GM19035 (cell line): Measurements from ENCODE around the gene MEA1.
"Not testable (repeated sequence)": the region's sequence is repeated elsewhere in the genome, so short reads cannot be mapped to it uniquely, and the experiment has no call there.

Source experiments
- ATAC-seq: cut with Tn5 transposase; IDR thresholded peaks from one replicate; pipeline ENCODE4 v1.9.1; 2021; ENCODE audit not compliant: unreplicated experiment

MEA1 gene

GRCh38 chr6:43013097-43013842 lies 476 bp downstream of the MEA1 start:
- no peak for ATAC-seq

DNA sequence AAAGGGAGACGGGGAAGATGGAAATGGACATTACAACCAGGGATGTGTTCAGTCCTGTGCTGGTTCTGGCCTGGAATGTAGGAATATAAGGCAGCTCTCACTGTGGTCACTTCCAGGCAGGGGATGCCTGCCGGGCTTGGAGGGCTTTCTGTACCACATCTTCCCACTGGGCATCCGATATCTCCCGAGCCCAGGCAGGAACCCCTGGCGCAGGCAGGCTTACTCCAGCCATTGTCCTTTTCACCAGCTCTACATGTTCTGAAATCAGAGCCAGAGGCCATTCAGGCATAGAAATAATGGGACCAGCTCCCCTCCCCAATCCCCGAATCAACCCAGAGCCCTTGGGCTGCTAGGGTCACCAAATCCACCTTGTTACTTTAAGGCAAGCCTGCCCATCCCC lies 1.4 kb downstream of the MEA1 start:
- ATAC-seq = no peak

GRCh38 chr6:43011207-43011606 lies 2.5 kb downstream of the MEA1 start:
- ATAC-seq = no peak

DNA sequence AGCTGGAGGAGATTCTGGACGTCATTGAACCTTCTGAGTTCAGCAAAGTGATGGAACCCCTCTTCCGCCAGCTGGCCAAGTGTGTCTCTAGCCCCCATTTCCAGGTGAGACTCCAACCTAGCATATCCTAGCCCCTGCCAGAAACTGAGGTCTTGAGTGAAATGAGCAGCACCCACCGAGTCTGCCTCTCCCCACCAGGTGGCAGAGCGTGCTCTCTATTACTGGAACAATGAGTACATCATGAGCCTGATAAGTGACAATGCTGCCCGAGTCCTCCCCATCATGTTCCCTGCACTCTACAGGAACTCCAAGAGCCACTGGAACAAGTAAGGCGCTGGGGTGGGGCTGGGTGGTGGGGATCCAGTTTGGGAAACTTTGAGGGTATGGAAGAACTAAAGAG lies 4.6 kb downstream of the MEA1 start:
- no peak for ATAC-seq

- no peak for ATAC-seq
These were observed 6.6 kb downstream of the MEA1 start for GRCh38 chr6:43007126-43007525.

GRCh38 chr6:43006251-43006650 lies 7.5 kb downstream of the MEA1 start:
- no peak for ATAC-seq

DNA sequence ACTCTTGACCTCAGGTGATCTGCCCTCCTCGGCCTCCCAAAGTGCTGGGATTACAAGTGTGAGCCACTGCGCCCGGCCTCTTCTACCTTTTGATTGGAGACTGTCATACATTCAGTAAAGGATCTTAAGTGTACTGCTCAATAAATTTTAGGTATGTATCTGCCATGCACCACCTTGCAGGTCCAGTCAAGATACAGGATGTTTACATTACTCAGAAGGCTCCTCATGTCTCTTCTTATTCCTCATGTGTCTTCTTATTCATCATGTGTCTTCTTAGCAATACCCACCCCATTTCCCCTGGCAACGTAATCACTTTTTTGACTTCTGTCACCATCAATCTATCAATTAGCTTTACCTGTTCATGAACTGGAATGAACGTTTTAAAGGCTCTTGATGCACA lies 7.9 kb downstream of the MEA1 start:
- ATAC-seq = no peak

DNA sequence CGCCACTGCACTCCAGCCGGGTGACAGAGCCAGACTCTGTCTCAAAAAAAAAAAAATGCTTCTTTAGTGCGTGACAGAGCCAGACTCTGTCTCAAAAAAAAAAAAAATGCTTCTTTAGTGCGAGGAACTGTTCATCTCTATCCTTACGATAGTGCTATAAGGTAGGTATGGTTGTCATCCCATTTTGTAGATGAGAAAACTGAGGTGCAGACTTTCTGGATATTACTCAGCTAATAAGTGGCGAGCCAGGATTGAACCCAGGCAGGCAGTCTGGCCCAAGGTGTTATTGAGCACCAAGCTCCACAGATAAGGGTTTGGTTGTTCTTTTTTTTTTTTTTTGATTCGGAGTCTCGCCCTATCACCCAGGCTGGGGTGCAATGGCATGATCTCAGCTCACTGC lies 11.9 kb downstream of the MEA1 start:
- ATAC-seq = no peak

GRCh38 chr6:42998205-42998604 lies 15.5 kb downstream of the MEA1 start:
- ATAC-seq = not testable (repeated sequence)

GRCh38 chr6:42996513-42996912 lies 17.2 kb downstream of the MEA1 start:
- no peak for ATAC-seq

GRCh38 chr6:42993445-42993844 lies 20.3 kb downstream of the MEA1 start:
- ATAC-seq = no peak

GRCh38 chr6:42989923-42990322 lies 23.8 kb downstream of the MEA1 start:
- ATAC-seq = no peak

- ATAC-seq = no peak
These were observed 25.2 kb downstream of the MEA1 start for GRCh38 chr6:42988486-42989020.

- ATAC-seq = no peak
These were observed 26.0 kb downstream of the MEA1 start for GRCh38 chr6:42987533-42988451.

DNA sequence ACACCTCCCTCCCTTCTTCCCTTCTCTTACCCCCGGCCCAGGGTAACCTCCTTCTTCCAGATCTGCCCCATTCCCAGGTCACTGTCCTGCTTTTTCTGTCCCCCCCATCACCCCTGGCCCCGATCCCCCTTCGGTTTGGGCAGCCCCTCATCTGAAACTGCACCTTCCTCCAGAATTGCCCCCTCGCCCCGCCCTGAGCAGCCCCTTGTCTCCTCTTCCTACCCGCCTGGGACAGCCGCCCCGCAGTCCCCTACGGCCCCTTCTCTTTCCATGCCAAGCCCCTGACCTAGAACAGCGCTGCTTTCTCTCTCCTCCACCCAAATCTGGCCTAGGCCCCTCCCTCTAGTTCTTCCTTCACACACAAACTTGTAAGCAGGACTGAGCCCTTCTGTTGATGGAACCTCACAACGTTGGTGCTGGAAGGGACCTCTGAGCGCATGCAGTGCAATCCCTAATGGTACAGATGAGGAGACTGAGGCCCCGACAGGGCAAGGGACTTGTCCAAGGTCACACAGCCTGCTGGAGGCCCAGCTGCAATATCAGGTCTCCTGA lies 28.7 kb downstream of the MEA1 start:
- ATAC-seq = no peak

DNA sequence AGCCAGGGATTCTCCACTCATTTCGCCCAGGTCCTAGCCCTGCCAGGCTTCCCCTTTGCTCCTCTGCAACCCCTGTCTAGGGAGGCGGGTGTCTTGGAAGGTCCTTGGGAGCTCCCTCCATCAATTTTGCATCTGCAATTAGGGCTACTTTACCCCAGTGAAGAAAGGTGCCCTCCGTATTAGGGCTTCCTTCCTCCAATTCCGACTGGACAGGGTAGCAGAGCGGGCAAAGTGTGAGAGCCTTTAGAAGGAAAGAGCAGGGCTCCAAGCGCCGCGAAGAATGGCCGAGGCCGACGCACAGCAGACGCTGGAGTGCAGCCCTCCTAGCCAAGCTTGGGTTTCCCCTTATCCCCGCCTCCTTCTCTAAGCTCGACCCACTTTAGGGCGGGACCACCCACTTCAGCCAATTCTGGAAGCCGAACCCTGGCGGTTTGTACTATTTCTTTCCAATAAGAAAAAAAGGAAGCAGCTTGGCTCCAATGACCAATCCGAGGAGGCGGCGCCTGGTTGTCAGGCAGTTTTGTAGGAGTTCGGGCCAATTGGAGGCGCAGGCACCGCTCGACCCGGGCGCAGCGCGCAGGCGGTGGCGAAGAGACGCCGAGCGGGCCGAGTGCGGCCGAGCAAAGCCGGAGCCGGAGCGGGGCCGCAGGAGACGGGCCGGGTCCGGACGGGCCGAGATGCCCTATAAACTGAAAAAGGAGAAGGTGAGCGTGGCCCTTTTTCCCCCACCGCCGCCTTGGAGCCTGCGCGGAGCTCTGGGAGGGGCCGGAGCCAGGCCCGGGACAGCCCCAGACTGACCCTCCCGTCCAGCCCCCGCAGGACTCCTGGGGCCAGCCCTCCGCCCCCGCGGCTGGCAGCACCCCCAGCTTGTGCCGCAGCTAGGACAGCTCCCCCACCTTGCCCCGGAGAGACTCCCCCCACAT lies 29.5 kb downstream of the MEA1 start, which contains the start of gene PPP2R5D:
TSS of gene PPP2R5D (plus strand) at position 570 of the 923 bp plus-strand sequence. CDS start at position 678, 108 bp downstream.
- ATAC-seq = peak; percentile 95

GRCh38 chr6:42981836-42982235 lies 31.9 kb downstream of the MEA1 start:
- no peak for ATAC-seq

DNA sequence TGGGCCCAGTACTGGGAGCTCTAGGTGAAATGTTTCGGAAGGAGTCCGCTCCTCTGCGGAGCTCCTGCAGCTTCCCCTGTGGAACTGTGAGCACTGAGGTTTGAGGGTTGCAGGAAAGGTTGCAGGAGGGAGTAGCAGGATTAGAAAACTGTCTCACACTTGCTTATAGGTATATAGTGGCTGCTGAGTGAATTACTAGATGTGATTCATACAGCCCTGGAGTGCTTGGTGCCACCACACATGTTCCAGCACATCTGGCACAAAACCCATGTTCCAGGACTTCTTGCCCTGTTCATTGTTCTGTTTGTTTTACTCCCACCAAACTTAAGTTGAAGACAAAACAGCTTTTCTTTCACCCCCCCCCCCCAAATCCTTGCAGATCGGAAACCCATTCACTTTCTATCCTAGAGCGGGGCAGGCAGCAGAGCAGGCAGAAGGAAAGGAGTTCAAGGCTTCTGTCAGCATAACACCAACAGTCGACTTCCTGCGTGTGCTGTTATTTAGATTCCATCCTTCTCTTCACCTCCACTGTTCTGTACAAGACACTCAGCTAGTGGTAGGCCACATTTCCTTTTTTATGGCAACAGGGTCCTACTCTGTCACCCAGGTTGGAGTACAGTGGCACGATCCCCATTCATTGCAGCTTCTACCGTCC lies 34.1 kb downstream of the MEA1 start:
- ATAC-seq = no peak

DNA sequence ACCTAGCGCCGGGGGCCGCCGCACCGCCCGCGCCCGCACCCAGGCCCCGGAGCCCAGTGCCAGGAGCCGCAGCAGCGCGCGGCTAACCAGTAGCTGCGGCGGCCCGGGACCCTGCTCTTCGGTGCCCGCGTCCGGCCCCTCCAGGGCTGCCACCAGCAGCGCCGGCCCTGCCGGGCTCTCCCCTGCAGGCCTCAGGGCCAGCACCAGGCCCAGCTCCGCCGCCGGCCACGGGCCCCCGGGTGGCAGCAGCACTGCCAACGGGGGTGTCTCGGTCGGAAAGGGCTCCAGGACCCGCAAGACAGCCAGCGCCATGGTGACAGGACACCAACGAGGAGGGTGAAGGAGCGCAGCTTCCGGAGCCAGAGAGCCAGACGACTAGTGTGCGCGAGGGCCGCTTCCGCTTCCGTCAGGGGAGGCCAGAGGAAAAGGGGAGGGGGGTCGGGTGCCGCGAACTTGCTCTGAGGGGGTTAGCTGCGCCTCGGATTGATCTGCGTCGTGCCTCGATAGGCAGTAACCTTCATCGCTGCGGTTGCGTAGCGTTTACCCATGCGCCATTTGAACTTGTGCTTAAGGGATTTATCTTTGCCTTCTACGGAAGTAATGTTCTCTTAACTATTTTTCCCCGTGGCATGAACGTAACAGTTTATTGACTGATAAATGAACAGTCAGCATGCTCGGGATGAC lies 34.8 kb downstream of the MEA1 start, which contains the start of gene PEX6:
TSS of gene PEX6 (minus strand) at position 343 of the 684 bp plus-strand sequence. CDS start at position 312, 31 bp downstream.
- peak; percentile 94 for ATAC-seq
